Uterus (tissue), 4 donors: ENCODE data around the gene CDC73. TPM values are rescaled to one million over a fixed set of nuclear protein-coding genes. Genes with fewer than 3 reads are reported as not detected.

Experiments
- DNase-seq, 2 donors: peaks; one replicate each; pipeline ENCODE4 v3.0.0-alpha.2; 2019 to 2020
- H3K27ac ChIP-seq, 2 donors: fragments of 200-600 bp; sonication (generic); 1 replicate in 1 of 2; 2 replicates in 1 of 2; pipeline ENCODE4 v1.5.1; 2016 to 2018
- H3K27me3 ChIP-seq, 2 donors: fragments of 200-600 bp; sonication (generic); one replicate each; pipeline ENCODE4 v1.5.1; 2018 to 2019; ENCODE audit warnings: control low read depth in 1 of 2
- H3K36me3 ChIP-seq, 2 donors: fragments of 200-600 bp; sonication (generic); one replicate each; pipeline ENCODE4 v1.5.1; 2019; ENCODE audit warnings: control low read depth in 1 of 2
- H3K4me1 ChIP-seq, 2 donors: fragments of 200-600 bp; sonication (generic); one replicate each; pipeline ENCODE4 v1.5.1; 2018 to 2019; ENCODE audit warnings: control low read depth in 1 of 2
- H3K4me3 ChIP-seq, 2 donors: fragments of 200-600 bp; sonication (generic); 1 replicate in 1 of 2; 2 replicates in 1 of 2; pipeline ENCODE4 v1.5.1; 2018 to 2019; ENCODE audit warnings: mild to moderate bottlenecking in 1 of 2
- H3K9me3 ChIP-seq, 2 donors: fragments of 200-600 bp; sonication (generic); one replicate each; pipeline ENCODE4 v1.5.1; 2019; ENCODE audit warnings: control low read depth in 1 of 2
- POLR2A ChIP-seq, 2 donors: fragments of 450-650 bp; IDR thresholded peaks; one replicate each; pipeline ENCODE4 v1.6.1; 2016; ENCODE audit warnings: antibody characterized with exemption in 2 of 2, mild to moderate bottlenecking in 1 of 2, moderate library complexity in 1 of 2
- intact Hi-C: fragments of 100-400 bp; cut with DNase I; formaldehyde crosslinking; loops from one replicate; pipeline ENCODE4 v1.15.1; 2023; ENCODE audit warnings: low total_unique reads
- total RNA-seq, 4 donors: library from RNA; depleted of rRNA in 3 of 4; stranded (reverse); fragments of >200 nt in 3 of 4; gene quantifications; one replicate each; pipeline versions ENCODE4 v1.1.0 to v1.2.4, GENCODE V29; 2014 to 2023
- TF ChIP-seq, protein P1 (sequence below), 4 experiments: fragments of 200-600 bp in 2 of 4; fragments of 450-650 bp in 2 of 4; sonication (generic) in 2 of 4; IDR thresholded peaks; one replicate each; pipeline ENCODE4 v1.5.1; 2016 to 2019; ENCODE audit warnings: antibody characterized with exemption in 4 of 4, mild to moderate bottlenecking in 2 of 4, moderate library complexity in 1 of 4
- donor health status: DM: yes; HTN: yes; CAD: no.

Gene CDC73
- total RNA-seq, 4 donors from 2014 or later, result 14.6 to 64.7 (median 56.0) TPM

DNA sequence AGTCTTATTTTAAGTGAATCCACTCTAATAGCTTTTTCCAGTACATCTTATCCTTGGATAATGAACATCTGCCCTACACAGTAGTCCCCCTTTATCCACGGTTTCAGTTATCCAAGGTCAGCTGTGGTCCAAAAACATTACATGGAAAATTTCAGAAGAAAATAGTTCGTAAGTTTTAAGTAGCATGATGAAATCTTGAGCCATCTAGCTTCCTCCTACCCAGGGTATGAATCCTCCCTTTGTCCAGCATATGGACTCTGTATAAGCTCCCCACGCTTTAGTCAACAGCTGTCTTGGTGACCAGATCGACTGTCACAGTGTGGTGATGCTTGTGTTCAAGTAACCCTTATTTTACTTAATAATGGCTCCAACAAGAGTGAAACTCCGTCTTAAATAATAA is 19.2 kb upstream of the CDC73 start:
- no peak for DNase-seq
- no peaks in the 10 kb centered on the region for H3K9me3 ChIP-seq
- H3K27ac ChIP-seq, result no peak overlapping the region
- H3K27me3 ChIP-seq, result no peaks in the 10 kb centered on the region
- TF ChIP-seq, protein P1, sequence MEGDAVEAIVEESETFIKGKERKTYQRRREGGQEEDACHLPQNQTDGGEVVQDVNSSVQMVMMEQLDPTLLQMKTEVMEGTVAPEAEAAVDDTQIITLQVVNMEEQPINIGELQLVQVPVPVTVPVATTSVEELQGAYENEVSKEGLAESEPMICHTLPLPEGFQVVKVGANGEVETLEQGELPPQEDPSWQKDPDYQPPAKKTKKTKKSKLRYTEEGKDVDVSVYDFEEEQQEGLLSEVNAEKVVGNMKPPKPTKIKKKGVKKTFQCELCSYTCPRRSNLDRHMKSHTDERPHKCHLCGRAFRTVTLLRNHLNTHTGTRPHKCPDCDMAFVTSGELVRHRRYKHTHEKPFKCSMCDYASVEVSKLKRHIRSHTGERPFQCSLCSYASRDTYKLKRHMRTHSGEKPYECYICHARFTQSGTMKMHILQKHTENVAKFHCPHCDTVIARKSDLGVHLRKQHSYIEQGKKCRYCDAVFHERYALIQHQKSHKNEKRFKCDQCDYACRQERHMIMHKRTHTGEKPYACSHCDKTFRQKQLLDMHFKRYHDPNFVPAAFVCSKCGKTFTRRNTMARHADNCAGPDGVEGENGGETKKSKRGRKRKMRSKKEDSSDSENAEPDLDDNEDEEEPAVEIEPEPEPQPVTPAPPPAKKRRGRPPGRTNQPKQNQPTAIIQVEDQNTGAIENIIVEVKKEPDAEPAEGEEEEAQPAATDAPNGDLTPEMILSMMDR (IDR thresholded peaks at IDR 0.05), result no peak
- no peak for TF ChIP-seq POLR2A (IDR thresholded peaks at IDR 0.05)
- H3K36me3 ChIP-seq, result no peaks in the 10 kb centered on the region
- peaks cover 6 to 10% of the 10 kb centered on the region in 2 donors for H3K4me1 ChIP-seq
- intact Hi-C loops, result loop anchor here (10.0 kb wide), 1 partner anchor 48 kb away; the partner anchor contains the start of genes RO60 and UCHL5
- H3K4me3 ChIP-seq, result no peak overlapping the region

DNA sequence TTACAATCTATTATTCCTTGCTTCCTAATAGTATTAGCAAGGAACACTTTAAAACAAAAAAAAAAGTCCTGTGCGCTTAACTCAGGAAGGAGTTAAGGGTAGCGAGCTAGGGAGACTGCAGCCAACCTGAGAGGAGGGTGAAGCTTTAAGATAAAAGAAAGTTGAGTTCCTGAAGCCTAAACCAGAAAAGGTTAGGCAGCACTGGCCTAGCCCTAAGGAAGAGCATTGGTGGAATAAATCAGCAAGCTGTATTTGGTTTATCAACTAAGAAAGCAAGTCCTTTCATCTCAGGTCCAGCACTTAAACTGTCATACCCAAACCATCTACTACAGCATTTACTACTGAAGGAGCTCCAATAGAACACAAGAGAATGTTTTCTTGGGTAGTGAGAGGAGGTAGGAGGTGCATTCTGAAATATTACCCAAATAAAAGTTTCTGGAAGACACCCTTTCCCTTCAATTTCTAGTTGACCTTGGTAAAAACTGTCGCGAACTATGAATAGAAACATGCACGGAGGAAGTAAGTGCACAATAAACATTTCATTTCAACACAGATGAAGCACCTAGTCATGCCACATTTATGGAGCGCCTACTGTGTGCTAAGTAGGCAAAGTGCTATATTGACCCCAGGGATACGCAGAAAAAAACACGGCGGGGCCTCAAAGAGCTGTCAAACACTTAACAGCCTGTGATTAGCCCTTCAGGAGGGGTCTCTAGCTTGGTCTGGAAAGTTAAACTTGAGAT is 17.9 kb upstream of the CDC73 start:
- no peak for DNase-seq
- intact Hi-C loops, result loop anchor here (10.0 kb wide), 1 partner anchor 49 kb away; the partner anchor contains the start of genes RO60 and UCHL5

DNA sequence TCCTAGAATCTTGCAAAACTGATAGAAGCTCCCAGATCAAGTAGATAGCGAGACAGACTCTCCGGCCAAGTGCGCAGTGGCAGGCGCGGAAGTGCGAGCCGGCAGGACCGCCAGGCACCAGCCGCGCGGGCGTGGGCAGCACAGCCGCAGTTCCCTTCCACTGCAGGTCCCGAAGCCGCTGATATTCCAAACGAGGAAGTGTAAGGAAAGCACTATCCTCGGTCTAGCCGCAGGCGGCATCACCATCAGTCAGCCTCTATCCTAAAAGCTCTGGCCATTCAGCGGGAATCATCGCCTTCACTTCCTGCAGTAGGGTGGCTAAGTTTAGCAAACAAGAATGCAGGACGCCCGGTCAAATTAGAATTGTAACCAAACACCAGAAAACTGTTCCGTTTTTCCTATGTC is 17.3 kb upstream of the CDC73 start:
- TF ChIP-seq, protein P1 (IDR thresholded peaks at IDR 0.05), result no peak
- TF ChIP-seq POLR2A (IDR thresholded peaks at IDR 0.05), result no peak
- DNase-seq, result peak; percentile 27 to 38
- peak overlapping the region; percentile 73 to 95 for H3K4me3 ChIP-seq
- H3K9me3 ChIP-seq, result no peaks in the 10 kb centered on the region
- peak overlapping the region; percentile 92 to 97 for H3K27ac ChIP-seq
- intact Hi-C loops, result loop anchor here (10.0 kb wide), 1 partner anchor 50 kb away; the partner anchor contains the start of genes RO60 and UCHL5
- H3K27me3 ChIP-seq, result no peaks in the 10 kb centered on the region
- peaks cover 6 to 10% of the 10 kb centered on the region in 2 donors for H3K4me1 ChIP-seq
- no peaks in the 10 kb centered on the region for H3K36me3 ChIP-seq

More for the DNA sequence above, 17.9 kb upstream of the CDC73 start:
- H3K36me3 ChIP-seq, result no peaks in the 10 kb centered on the region
- H3K27me3 ChIP-seq, result no peaks in the 10 kb centered on the region
- peak overlapping the region; percentile 73 to 95 for H3K4me3 ChIP-seq
- no peak for TF ChIP-seq POLR2A (IDR thresholded peaks at IDR 0.05)
- TF ChIP-seq, protein P1 (IDR thresholded peaks at IDR 0.05), result no peak
- H3K27ac ChIP-seq, result peak overlapping the region; percentile 92 to 97
- H3K4me1 ChIP-seq, result peaks cover 6 to 10% of the 10 kb centered on the region in 2 donors
- no peaks in the 10 kb centered on the region for H3K9me3 ChIP-seq

DNA sequence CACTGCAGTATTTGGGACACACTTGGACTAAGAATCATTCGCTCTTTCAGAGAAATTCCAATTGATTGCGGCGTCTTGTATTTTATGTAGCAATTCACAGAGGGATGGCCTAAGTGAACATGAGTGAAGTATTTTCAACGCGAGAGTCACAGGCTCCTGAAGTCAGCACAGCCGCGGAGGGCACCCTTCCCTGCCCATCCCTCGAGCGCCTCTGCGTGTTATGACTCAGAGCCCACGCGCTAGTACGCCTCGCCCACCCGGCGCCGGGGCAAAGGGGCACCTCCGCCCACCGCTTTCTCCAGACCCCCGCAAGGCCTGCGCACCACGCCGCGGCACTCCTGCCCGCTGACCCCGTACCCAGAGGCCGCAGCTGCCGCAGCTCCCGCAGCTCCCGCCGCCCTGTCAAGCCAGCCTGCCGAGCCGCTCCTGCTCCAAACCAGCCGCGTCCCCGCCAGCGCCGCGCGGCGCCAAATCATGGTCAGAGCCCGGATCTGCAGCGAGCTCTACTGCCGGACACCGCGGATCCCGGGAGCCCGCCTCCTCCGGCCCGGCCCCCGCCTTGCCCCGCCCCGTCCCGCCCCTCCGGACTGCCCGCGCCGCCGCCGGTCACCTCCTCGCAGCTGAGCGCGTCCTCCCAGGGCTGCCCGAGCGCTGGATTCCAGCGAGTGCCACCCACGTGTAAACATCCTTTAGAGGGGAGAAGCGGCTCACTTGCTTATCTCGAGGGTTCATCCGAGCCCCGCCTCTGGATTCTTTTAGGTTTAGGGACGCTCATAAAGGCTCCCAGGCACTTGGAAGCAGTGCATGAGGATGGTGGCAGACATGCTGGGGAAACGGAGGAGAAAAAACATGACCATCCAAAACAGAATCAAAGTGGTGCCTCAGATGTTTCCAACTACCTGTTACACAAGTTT is 16.7 kb upstream of the CDC73 start, which contains the start of gene GLRX2:
GLRX2 (minus strand) TSS at position 508 of the 914 bp plus-strand sequence; CDS start at position 476, 32 bp downstream.
- Histone ChIP-seq H3K36me3 (no peaks in the 10 kb centered on the region), H3K27me3 (no peaks in the 10 kb centered on the region), H3K9me3 (no peaks in the 10 kb centered on the region), H3K4me1 (peaks cover 6 to 10% of the 10 kb centered on the region in 2 donors), H3K27ac (peak within 1 kb of the TSS; percentile 92 to 97), H3K4me3 (peak within 1 kb of the TSS; percentile 73 to 95)
- TF ChIP-seq, protein P1 (IDR thresholded peaks at IDR 0.05), result peak in 2 of 4 experiments; percentile 9 to 18
- peak; percentile 61 to 88 for TF ChIP-seq POLR2A (IDR thresholded peaks at IDR 0.05)
- DNase-seq, result peak; percentile 83 to 86
- intact Hi-C loops, result loop anchor here (10.0 kb wide), 1 partner anchor 50 kb away; the partner anchor contains the start of genes RO60 and UCHL5
